ENCODE results near the gene CDKL4.
"Not testable (repeated sequence)": the region's sequence is repeated elsewhere in the genome, so short reads cannot be mapped to it uniquely, and the experiment has no call there.

CDKL4 gene

DNA sequence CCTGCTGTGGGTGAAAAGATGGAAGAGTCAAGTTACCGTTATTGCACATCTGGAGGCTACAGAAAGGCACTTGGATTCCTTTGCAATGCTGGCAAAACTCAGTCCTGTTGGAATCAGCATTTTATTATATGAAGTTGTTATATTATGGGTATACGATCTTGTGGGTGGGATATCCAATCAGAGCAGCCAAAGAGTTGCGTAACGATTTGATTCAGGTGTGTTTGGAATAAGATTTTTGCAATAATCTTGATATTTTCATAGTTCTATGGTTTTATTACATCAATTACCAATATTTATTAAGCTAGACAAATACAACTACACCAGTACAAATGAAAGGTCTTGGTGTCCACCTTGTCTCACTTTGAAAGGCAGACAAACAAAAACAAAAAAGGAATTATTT lies 65.0 kb downstream of the CDKL4 start:
- DNase-seq (ENCODE audit: low spot score) = no peak

DNA sequence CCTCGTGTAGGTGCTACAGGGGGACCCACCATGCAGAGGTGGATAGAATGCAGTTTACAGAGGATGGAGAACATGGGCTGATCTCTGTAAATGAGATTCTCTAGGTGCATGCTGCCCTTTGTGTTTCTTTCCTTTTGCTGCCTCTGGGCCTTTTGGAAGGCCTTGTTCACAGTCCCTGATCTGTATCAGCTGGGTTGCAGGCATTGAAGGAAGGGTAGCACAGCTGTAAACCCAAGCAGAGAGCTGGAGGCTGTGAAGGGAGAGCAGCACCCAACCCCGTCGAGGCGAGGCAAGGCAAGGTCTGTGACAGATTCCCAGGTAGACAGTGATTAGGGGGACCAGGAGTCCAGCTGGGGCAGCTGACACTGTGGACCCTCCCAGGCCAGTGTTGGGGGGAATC lies 66.8 kb downstream of the CDKL4 start:
- no peak for DNase-seq (ENCODE audit: low spot score)

DNA sequence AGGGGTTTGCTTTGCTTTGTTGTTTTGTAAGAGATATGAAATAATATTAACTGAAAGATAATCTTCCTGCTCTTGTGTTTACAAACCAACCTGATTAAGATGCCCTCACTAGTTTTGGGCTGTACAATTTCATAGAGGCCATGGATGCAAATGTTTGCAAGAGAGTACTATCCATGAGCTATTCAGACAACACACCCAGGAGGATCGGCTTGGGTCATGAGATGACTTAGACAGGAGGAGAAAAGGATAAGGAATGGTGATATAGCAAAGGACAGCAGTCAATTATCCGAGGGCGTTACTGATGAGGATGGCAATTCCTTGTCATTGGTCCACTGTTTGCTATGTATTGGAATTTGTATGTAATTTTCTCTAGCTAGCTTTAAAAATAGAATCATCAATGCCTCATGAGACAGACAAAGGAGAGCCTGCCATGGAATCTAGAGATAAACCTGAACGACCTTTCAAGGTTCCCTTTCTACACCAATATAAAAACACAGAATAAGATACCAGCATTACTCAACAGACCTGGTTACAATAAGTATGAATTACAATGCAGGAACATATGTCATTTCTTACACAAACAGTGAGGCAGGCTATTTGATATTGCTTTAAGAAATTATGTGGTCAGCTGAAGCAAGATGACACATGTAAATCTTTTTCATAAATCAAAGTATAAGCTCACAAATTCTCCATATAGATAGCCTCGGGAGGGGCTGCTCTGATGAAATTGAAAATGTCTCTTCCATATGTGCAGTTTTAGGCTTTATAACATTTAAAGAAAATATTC lies 68.6 kb downstream of the CDKL4 start:
- no peak for DNase-seq (ENCODE audit: low spot score)

DNA sequence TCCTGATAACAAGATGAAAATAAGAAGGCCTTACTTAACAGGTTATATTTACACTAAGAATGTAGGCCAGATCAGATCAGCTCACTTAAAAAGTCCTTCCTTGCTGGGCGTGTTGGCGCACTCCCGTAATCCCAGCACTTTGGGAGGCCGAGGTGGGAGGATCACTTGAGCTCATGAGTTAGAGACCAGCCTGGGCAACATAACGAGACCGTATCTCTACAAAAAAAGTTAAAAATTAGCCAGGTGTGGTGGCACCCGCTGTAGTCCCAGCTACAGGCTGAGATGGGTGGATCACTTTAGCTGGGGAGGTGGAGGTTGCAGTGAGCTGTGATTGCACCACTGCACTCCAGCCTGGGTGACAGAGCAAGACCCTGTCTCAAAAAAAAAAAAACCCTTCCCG lies 69.7 kb downstream of the CDKL4 start:
- no peak for DNase-seq (ENCODE audit: low spot score)

DNA sequence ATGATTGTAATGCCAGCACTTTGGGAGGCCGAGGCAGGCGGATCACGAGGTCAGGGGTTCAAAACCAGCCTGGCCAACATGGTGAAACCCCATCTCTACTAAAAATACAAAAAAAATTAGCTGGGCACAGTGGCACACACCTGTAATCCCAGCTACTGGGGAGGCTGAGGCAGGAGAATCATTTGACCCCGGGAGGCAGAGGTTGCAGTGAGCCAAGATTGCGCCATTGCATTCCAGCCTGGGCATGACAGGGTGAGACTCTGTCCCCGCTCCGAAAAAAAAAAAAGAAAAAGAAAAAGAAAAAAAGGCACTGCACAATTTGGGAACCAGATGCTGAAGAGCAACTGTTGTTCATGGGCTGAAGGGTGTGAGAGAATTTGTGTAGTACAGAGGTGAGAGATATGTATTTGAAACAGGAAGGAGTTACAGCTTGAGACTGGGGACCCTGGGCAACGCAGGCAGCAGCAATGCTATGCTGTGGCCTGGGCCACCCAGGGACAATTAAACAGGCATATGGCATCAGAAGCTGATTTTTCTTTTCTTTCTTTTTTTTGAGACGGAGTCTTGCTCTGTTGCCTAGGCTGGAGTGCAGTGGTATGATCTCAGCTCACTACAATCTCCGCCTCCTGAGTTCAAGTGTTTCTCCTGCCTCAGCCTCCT lies 71.6 kb downstream of the CDKL4 start:
- DNase-seq (ENCODE audit: low spot score) = not testable (repeated sequence)

DNA sequence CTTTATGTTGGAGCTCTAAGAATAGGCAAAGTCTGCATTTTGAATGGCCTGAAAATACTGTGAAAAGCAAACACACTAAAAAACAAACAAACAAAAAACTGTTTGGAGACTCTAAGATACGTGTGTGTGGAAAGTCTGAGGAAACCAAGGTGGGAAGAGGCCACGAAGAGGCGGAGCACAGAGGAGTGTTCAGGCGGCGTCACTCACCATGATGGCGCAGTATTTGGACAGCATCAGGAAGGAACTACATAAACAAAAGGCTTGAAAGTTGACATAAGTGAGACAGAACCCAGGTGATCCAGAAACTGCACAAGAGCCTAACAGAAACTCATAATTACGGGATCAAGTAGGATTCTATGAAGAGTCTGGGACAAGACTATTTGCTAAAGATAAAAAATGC lies 72.1 kb downstream of the CDKL4 start:
- no peak for DNase-seq (ENCODE audit: low spot score)

DNA sequence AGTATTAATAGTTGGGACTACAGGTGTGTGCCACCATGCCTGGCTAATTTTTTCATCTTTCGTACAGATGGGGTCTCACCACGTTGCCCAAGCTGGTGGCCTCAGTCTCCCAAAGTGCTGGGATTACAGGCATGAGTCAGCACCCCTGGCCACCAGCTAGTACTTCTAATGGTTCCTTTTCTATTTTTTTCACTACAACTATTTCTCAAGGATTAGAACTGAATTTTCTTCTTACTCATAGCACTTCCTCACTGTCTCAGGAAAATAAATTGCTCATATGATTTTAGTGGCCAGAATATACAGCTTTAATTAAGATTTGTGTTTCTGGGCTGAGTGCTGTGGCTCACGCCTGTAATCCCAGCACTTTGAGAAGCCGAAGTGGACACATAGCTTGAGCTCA lies 79.7 kb downstream of the CDKL4 start:
- DNase-seq (ENCODE audit: low spot score) = no peak

DNA sequence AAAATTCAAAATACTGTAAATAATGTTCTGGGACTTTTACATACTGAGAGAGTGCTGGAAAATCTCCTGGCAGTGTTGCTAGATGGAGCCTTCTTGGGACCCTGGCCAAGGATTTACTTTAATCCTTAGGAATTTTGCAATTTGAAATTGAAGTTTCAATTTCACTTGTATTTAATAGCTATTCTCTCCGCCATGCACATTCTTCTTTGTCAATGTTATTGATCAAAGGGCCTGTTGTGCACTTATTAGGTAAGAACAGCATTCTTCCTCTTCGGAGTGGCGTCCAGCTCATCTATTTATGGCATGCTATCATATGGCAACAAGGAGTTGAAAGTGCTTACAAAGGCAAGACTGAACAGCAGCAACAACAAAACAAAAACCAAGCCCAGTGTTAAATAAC lies 82.8 kb downstream of the CDKL4 start:
- no peak for DNase-seq (ENCODE audit: low spot score)

DNA sequence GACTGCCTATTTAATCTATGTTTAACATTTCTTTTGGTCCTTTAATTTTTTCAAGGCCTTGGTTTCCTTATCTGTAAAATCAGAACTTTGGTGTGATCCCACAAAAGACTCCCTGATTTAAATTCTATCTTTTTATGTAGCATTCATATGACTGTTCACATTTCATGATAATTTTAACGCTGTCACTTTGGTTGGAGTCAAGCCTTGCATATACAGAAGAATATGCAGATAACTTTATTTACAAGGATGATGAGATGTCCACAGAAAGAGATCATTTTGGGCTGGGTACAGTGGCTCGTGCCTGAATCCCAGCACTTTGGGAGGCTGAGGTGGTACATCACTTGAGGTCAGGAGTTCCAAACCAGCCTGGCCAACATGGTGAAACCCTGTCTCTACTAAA lies 84.5 kb downstream of the CDKL4 start:
- no peak for DNase-seq (ENCODE audit: low spot score)

DNA sequence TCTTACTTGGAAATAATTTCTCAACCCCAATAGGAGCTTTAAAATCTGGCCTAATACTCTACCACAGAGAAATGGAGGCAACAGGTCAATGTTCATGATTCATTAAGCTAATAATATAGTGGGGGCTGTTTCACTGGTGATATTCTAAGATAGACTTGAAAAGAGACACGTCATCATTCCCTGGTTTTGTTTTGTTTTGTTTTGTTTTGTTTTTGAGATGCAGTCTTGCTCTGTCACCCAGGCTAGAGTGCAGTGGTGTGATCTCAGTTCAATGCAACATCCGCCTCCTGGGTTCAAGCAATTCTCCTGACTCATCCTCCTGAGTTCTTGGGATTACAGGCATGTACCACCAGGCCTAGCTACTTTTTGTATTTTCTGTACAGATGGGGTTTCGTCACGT lies 85.4 kb downstream of the CDKL4 start:
- no peak for DNase-seq (ENCODE audit: low spot score)

DNA sequence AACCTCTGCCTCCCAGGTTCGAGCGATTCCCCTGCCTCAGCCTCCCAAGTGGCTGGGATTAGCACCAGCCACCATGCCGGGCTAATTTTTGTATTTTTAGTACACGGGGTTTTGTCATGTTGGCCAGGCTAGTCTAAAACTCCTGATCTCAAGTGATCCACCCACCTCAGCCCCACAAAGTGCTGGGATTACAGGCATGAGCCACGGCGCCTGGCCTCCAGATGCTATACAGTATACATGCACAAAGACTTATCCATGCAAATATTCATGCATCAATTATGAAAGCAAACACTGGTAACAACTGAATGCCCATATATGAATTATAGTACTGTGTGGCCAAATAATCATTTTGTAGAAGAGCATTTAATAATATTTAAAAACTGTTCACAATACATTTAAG lies 86.9 kb downstream of the CDKL4 start:
- DNase-seq (ENCODE audit: low spot score) = no peak

DNA sequence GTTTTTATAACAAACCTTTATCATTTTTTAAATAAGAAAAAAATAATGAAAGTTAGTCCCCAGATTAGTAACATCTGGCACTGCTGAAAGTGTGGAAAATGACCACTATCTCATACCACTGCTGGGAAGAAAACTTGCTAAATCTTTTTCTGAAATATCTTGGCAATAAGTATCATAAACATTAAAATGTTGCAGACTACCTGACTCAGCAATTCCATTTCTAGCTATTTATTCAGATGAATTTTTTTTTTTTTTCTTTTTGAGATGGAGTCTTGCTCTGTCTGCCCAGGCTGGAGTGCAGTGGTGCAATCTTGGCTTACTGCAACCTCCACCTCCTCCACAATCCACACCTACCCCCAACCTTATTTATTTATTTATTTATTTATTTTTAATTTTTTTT lies 87.7 kb downstream of the CDKL4 start:
- DNase-seq (ENCODE audit: low spot score) = no peak

DNA sequence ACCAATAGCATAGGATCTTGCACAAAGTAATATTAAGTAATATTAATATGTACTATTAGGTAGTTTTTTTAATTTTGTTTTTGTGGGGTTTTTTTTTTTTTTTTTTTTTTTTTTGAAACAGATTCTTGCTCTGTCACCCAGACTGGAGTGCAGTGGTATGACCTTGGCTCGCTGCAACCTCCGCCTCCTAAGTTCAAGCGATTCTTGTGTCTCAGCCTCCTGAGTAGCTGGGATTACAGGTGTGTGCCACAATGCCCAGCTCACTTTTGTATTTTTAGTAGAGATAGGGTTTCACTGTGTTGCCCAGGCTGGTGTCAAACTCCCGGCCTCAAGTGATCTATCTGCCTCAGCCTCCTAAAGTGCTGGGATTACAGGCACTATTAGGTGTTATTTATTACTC lies 88.2 kb downstream of the CDKL4 start:
- not testable (repeated sequence) for DNase-seq (ENCODE audit: low spot score)

DNA sequence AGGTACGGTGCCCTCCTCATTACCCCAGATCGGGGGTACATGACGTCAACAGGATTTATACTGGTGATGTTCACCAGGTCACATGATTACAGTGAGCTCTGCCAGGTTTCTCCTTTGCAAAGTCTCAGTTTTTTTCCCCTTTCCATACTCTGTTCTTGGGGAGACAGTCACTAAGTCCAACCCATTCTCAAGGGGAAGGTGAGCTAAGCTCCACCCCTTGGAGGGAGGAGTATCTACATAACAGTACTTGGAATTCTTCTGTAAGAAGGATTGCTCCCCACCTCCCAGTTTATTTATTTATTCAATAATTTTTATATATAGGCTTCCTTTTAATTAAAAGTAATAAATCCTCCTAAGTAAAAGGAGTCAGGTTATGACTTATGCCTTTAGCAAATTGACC lies 88.8 kb downstream of the CDKL4 start:
- no peak for DNase-seq (ENCODE audit: low spot score)

DNA sequence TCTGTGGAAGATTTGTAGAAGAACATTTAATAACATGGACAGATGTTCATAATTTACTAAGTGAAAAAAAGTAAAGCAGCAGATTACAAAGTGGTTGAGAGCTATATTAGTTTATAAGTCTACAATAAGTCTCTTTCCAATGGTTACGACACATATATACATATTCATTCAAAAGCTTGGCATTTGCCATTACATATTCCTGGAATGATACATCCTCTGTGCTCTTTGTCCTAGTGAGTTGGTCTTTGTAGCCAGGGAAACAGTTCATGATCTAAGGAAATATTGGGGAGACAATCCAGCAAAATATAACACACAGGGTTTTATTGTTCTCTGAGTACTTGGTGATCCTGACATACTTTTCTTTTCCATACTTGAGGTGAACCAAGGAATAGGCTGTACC lies 90.5 kb downstream of the CDKL4 start:
- no peak for DNase-seq (ENCODE audit: low spot score)

DNA sequence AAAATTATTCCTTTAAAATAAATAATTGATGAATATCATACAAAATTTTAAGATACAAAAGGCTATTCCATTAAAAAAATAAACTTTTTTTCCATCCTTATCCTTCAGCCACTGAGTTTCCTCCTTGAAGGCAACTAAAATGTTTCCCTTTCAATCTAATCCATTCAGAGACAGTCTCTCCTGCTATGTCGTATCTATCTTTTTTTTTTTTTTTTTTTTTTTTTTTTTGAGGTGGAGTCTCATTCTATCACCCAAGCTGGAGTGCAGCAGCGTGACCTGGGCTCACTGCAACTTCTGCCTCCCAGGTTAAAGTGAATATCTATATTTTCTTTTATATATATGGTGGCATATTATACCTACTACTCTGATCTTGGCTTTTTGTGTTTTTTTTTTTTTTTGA lies 91.3 kb downstream of the CDKL4 start:
- DNase-seq (ENCODE audit: low spot score) = no peak

DNA sequence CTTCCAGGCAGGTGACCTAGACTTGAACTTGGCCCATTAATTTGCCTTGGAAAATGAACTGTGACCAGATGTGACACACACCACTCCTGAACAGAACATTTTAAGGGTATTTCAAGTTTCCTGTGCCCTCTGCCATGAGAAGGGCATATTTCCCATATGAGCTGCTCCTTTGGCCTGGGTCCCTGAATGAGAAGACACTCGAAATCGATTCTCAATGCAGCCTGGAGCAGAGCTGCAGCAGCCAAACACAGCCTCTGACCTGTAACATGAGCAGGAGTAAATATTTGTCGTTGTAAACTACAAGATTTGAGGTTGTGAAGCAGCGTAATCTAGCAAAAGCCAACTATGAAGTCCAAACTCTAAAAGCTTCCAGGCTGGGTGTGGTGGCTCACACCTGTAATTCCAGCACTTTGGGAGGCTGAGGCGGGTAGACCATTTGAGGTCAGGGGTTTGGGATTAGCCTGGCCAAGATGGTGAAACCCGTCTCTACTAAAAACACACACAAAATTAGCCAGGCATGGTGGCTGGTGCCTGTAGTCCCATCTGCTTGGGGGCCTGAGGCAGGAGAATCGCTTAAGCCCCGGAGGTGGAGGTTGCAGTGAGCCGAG lies 92.8 kb downstream of the CDKL4 start:
- DNase-seq (ENCODE audit: low spot score) = no peak

DNA sequence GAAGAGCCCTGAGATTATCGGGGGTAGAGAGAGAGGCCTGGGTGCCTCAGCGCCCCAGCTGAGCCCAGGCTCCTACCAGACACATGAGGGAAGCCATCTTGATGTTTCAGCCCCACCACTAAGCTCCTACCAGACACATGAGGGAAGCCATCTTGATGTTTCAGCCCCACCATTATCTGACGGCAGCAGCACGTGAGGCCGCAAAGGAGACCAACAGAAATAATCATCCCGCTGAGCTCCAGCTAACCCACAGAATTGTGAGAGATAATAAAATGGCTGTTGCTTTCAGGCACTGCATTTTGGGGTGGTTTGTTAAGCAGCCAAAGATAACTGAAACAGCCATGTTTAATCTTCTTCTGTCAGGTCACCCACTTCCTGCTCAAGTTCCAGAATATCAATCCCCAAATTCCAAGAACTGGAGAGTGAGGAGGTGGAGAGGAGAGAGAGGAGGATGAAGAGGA lies 93.6 kb downstream of the CDKL4 start:
- DNase-seq (ENCODE audit: low spot score) = no peak

DNA sequence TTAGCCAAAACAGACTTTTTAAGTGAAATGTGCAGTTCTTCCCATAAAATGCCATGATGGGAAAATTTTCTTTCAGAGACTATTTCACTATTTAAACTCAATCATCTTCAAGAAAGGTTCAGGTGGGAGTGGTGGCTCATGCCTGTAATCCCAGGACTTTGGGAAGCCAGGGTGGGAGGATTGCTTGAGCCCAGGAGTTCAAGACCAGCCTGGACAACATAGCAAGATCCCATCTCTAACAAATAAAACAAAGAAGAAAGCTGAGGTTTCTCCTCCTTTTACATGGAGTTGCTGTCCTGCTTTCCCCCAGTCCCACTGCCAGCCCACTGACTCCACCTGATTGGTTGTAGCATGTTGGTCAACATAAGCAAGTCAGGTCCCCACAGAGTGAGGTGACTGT lies 97.1 kb downstream of the CDKL4 start:
- no peak for DNase-seq (ENCODE audit: low spot score)

DNA sequence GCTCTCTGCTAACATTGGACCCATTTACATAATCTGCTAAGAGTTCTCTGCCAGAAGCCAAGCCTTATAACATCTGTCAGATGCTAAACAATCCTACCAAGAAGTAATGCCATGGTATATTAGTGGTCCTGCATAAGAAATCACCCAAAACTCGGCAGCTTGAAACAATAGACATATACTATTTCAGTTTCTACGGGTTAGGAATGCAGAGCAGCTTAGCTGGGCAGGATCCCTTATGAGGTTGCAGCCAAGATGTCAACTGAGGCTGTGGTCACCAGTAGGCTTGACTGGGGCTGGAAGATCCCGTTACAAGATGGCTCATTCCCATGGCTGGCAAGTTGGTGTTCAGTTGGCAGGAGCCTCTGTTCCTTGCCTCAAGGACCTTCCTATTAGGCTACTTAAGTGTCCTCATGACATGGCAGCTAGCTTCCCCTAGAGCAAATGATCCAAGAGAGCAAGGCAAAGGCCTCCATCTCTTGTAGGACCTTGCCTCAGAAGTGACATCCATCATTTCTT lies 97.8 kb downstream of the CDKL4 start:
- no peak for DNase-seq (ENCODE audit: low spot score)

DNA sequence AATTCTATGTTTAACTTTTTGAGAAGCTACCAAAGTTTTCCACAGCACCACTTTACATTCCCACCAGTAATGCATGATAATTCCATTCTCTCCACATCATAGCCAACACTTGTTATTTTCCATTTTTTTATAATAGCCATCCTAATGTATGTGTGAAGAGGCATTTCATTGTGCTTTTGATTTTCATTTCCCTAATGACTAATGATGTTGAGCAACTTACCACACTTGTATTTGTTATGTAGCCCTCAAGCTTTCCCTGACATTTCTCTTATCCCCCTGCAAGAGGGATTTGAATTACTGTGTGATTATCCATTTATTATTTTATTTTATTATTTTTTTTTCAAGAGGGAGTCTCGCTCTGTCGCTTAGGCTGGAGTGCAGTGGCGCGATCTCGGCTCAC lies 99.4 kb downstream of the CDKL4 start:
- DNase-seq (ENCODE audit: low spot score) = no peak

DNA sequence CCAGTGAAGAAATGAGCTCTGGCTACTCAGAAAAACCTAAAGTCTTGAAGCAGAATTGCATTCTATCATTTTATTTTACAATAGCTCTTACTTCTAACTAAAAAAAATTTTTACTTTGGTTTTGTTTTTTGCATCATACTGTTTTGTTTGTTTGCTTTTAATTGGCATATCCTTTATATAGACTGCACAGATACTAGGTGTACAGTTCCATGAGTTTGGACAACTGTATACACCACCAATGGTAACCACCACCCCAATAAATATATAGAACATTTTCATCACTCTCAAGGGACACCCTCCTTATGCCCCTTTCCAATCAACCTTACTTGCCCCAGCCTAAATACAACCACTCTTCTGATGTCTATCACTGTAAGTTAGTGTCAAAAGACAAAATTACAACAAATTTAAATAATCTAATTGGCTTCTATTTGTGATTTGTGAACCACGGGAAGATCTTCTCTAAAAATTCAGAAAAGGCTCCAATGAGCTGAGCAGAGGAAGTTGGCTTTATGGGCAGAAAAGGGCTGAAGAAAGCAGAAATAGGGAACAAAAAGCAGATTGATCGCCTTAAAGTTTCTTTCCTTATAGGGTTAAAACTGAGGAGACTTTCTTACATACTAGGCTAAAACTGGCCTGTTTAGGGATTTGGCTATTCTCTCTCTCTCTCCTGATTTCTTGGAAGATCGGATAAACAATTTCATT lies 100.7 kb downstream of the CDKL4 start:
- no peak for DNase-seq (ENCODE audit: low spot score)
